NB4 (cell line): ENCODE data around the gene HPSE.

ENCODE experiments used
- DNase-seq: peaks from one replicate; pipeline ENCODE4 v3.0.0; 2010; ENCODE audit warnings: low read depth
- H3K4me3 ChIP-seq: one replicate; pipeline ENCODE4 v1.5.1; 2011; ENCODE audit warnings: mild to moderate bottlenecking, low read depth, low read length, moderate library complexity
- CTCF ChIP-seq: IDR thresholded peaks from one replicate; pipeline ENCODE4 v1.5.1; 2012; ENCODE audit warnings: low read depth, low read length
- MYC ChIP-seq: IDR thresholded peaks from 2 replicates; pipeline ENCODE4 v1.6.1; 2011; ENCODE audit warnings: low read depth, low read length
- POLR2A ChIP-seq: IDR thresholded peaks from 2 replicates; pipeline ENCODE4 v1.6.1; 2011; ENCODE audit warnings: mild to moderate bottlenecking; ENCODE audit not compliant: insufficient read length; ENCODE audit errors: extremely low read depth
- TF ChIP-seq, protein P1 (sequence below): IDR thresholded peaks from 2 replicates; pipeline ENCODE4 v1.6.1; 2011; ENCODE audit warnings: low read depth, low read length

The HPSE gene

DNA sequence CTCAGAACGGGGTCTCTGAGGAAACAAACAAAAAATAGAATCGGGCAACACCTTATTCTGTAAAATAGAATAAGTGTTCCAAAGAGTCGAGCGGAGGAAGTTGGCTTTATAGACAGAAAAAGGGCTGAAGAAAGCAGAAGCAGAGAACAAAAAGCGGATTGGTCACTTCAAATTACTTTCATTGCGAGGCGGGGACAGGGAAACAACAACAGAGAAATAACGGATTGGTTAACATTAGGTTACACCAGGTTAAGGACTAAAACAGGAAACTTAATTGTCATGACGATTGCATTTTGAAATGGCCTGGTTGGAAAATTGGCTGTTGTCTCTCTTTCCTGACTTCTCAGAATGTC, 49.6 kb downstream of the HPSE start:
- TF ChIP-seq CTCF (no peak), POLR2A (no peak)
- peak; percentile 89 for DNase-seq
- peak overlapping the region; percentile 72 for H3K4me3 ChIP-seq

DNA sequence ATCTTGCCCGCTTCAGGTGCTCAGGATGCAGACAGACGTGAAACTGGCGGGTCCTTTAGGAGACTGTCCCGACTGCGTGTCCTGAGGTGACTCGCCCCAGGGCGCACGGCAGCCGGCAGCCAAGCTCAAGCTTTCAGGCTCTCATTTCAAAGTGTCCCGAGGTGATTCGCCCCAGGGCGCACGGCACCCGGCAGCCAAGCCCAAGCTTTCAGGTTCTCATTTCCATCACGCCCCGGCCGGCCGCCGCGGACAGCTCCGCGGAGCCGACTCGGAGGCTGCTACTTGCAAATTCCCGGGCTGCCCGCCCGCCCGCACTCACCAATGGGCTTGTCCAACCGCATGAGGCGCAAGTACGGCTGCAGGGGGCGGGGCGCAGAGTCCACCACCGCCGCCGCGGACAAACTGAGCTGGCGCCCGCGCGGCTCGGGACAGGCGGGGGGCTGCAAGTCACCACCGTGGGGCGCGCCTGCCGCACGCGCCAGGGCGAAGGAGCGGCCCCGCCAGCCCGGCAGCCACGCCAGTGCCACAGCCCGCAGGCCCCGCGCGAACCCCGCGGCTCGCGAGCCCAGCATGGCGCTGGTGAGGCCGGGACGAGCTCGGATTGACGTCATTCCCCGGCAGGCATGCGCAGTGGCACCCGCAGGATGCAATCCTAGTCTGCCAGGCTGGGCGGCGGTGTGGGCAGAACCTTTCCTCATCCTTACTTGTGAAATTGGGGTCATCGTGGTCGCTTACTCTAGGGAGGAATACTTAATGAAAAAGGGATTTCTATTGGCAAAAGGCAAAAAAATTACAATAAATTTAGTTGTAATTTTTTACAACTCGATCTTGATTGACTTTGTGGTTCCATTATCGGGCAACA, 50.2 kb downstream of the HPSE start, which contains the start of gene COQ2:
COQ2 (minus strand) TSS at position 606 of the 862 bp plus-strand sequence; CDS start at position 572, 34 bp downstream.
- peak within 1 kb of the TSS; percentile 84 for H3K4me3 ChIP-seq
- peak; percentile 96 for DNase-seq
- TF ChIP-seq POLR2A (peak; percentile 73), MYC (peak; percentile 79), CTCF (no peak)
- TF ChIP-seq, protein P1, sequence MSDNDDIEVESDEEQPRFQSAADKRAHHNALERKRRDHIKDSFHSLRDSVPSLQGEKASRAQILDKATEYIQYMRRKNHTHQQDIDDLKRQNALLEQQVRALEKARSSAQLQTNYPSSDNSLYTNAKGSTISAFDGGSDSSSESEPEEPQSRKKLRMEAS: peak; percentile 56

DNA sequence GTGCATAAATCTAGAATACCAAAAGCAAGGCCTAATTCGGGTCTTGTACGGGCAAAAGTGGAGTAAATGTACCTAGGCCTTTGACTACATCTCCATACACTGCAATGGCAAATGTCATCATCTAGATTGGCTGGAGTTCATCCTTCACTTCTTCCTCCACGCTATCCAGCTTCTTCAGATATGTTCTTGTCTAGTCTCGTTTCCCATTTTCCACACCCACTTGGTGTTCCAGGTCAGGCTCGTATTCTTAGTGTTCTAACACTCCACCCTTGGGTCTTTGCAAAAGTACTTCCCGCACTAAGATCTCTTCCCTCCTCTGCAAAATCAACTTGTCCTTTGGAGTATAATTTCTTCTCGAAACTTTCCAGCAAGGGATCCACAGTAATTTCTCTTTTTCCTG, 51.5 kb downstream of the HPSE start:
- peak; percentile 13 for DNase-seq
- peak overlapping the region; percentile 84 for H3K4me3 ChIP-seq
- TF ChIP-seq, protein P1: no peak
- no peak for TF ChIP-seq CTCF
- TF ChIP-seq MYC: no peak
- no peak for TF ChIP-seq POLR2A

DNA sequence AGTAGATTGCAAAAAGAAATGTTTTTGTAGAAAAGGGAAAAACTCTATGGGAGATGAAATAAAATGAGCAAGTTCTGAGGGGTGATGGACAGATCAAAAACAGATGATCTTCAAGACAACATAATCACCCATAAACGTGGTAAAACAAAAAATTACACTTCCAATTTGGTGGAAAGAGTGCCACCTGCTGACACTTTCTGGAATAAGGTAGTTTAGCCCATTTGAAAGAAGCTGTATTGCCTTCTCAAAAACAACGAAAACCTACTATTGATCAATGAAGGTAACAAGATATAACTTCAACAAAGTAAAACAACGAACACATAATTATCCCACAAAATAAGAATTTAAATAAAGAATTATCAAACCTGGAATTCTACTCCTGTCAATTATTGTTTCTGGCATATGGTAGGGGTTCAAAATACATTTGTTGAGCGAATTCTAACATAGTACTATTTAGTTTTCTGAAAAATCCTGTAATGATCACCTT, 52.6 kb downstream of the HPSE start:
- peak; percentile 67 for TF ChIP-seq CTCF
- TF ChIP-seq, protein P1: no peak
- TF ChIP-seq POLR2A: no peak
- no peak for TF ChIP-seq MYC
- peak overlapping the region; percentile 27 for H3K4me3 ChIP-seq
- peak; percentile 79 for DNase-seq

- no peak for TF ChIP-seq CTCF
- TF ChIP-seq POLR2A: no peak
- TF ChIP-seq, protein P1: no peak
- no peak for TF ChIP-seq MYC
- H3K4me3 ChIP-seq: peak overlapping the region; percentile 7
- DNase-seq: peak; percentile 19
Observed at GRCh38 chr4:83281307-83281706, 53.3 kb downstream of the HPSE start.
